ENCODE data around the gene PCDHA11.

The PCDHA11 gene

GRCh38 chr5:140882591-140882899 is 13.8 kb downstream of the PCDHA11 start:
- no peak for DNase-seq
- peaks cover 0 to 6% of the 10 kb centered on the region in 2 donors for H3K27me3 ChIP-seq
- H3K9me3 ChIP-seq: peaks cover 0 to 52% (median 51%) of the 10 kb centered on the region in 3 donors
- H3K4me3 ChIP-seq: no peak overlapping the region
- no peak overlapping the region for H3K27ac ChIP-seq
- intact Hi-C loops (cut with DNase I; ENCODE audit: low total_unique reads): no loop called here
- TF ChIP-seq CTCF (IDR thresholded peaks at IDR 0.05): no peak
- no peaks in the 10 kb centered on the region for H3K4me1 ChIP-seq
- no peaks in the 10 kb centered on the region for H3K36me3 ChIP-seq

DNA sequence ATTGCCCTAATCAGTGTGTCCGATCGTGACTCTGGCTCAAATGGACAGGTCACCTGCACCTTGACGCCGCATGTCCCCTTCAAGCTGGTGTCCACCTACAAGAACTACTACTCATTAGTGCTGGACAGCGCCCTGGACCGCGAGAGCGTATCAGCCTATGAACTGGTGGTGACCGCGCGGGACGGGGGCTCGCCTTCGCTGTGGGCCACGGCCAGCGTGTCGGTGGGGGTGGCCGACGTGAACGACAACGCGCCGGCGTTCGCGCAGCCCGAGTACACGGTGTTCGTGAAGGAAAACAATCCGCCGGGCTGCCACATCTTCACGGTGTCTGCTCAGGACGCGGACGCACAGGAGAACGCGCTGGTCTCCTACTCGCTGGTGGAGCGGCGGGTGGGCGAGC is 14.6 kb downstream of the PCDHA11 start:
- intact Hi-C loops (cut with DNase I; ENCODE audit: low total_unique reads): no loop called here
- Histone ChIP-seq H3K4me3 (no peak overlapping the region), H3K27me3 (peaks cover 0 to 6% of the 10 kb centered on the region in 2 donors), H3K4me1 (no peaks in the 10 kb centered on the region), H3K27ac (no peak overlapping the region), H3K9me3 (peaks cover 0 to 54% (median 43%) of the 10 kb centered on the region in 3 donors), H3K36me3 (no peaks in the 10 kb centered on the region)
- no peak for DNase-seq
- no peak for TF ChIP-seq CTCF (IDR thresholded peaks at IDR 0.05)

GRCh38 chr5:140883927-140884697 is 15.4 kb downstream of the PCDHA11 start:
- H3K27me3 ChIP-seq: peaks cover 0 to 6% of the 10 kb centered on the region in 2 donors

DNA sequence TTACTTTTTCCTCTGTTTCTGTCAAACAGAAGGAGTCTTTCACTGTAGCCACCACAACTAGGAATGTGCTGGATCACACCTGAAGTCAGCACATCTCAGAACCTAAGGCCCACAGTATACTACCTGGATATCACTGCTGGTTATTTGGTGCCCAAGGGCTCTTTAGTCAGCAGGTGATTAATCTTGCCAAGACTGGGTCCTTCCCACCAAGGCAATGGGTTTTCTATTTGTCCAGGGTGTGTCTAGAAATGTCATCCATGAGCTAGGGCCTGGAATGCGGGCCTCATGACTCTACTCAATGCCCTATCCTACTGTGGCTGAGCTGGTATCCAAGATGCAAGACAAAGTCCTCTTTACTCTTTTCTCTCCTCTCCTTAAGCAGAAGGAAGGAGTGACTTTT is 47.6 kb downstream of the PCDHA11 start:
- Histone ChIP-seq H3K27ac (no peak overlapping the region), H3K4me3 (no peak overlapping the region), H3K27me3 (no peaks in the 10 kb centered on the region), H3K4me1 (no peaks in the 10 kb centered on the region), H3K36me3 (no peaks in the 10 kb centered on the region), H3K9me3 (peaks cover 0 to 4% (median 0%) of the 10 kb centered on the region in 3 donors)
- intact Hi-C loops (cut with DNase I; ENCODE audit: low total_unique reads): no loop called here
- DNase-seq: no peak
- no peak for TF ChIP-seq CTCF (IDR thresholded peaks at IDR 0.05)

More at GRCh38 chr5:140883927-140884697, 15.4 kb downstream of the PCDHA11 start:
- no peak for TF ChIP-seq CTCF (IDR thresholded peaks at IDR 0.05)
- H3K9me3 ChIP-seq: peaks cover 0 to 57% (median 38%) of the 10 kb centered on the region in 3 donors
- no peaks in the 10 kb centered on the region for H3K4me1 ChIP-seq
- no peak overlapping the region for H3K4me3 ChIP-seq
- DNase-seq: no peak
- H3K36me3 ChIP-seq: no peaks in the 10 kb centered on the region
- intact Hi-C loops (cut with DNase I; ENCODE audit: low total_unique reads): no loop called here
- no peak overlapping the region for H3K27ac ChIP-seq
